GM12891 (cell line): ENCODE results near the gene FGGY.
"Not testable (repeated sequence)": the region's sequence is repeated elsewhere in the genome, so short reads cannot be mapped to it uniquely, and the experiment has no call there.

Source experiments
- POLR2A ChIP-seq: IDR thresholded peaks from 2 replicates; pipeline ENCODE4 v1.6.1; 2011; ENCODE audit warnings: low read depth, low read length, control low read depth
- POLR2AphosphoS5 ChIP-seq: IDR thresholded peaks from 2 replicates; pipeline ENCODE4 v1.6.1; 2011; ENCODE audit warnings: low read depth, low read length, control low read depth

DNA sequence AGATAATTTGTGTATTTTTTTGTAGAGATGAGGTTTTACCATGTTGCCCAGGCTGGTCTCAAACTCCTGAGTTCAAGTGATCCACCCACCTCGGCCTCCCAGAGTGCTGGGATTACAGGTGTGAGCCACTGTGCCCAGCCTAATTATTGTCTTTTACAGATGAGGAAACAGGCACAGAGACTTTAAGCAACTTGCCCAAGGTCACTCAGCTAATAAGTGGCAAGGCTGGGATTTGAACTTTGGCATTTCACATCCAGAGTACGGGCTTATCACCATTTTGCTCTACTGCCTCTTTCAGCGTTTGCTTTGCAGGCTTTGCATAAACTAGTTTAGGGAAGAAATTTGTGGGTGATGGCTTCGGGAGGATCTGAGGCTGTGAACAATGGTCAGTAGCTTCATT is 57.3 kb downstream of the FGGY start:
- TF ChIP-seq POLR2AphosphoS5, POLR2A: not testable (repeated sequence)
